Fibroblast of lung (primary cell): ENCODE results near the gene CRIP2.

Experiments used
- CTCF ChIP-seq, 2 donors: IDR thresholded peaks in 1 of 2; conservative IDR thresholded peaks in 1 of 2; 1 replicate in 1 of 2; 2 replicates in 1 of 2; pipeline ENCODE4 v1.5.1; 2011 to 2012; ENCODE audit warnings: low read length in 2 of 2, control low read depth in 1 of 2, inconsistent platforms in 1 of 2, low read depth in 1 of 2, mild to moderate bottlenecking in 1 of 2
- EZH2 ChIP-seq: IDR thresholded peaks from 2 replicates; pipeline ENCODE4 v1.5.1; 2012; ENCODE audit warnings: low read length, control low read depth, mild to moderate bottlenecking; ENCODE audit errors: missing control alignments

- TF ChIP-seq CTCF (conservative IDR thresholded peaks at IDR 0.05 in 1 of 2, IDR thresholded peaks at IDR 0.05 in 1 of 2; ENCODE audit: low read depth in 1 of 2, low read length in 2 of 2) (no peak), EZH2 (peak; percentile 46)
These were observed 12.9 kb downstream of the CRIP2 start for GRCh38 chr14:105487449-105487985.
